ELR (cell line): ENCODE results near the gene ACVRL1.

ENCODE experiments used
- DNase-seq: peaks from one replicate; pipeline ENCODE4 v3.0.0-alpha.2; 2015; ENCODE audit warnings: low read depth

The ACVRL1 gene

GRCh38 chr12:51917041-51917590 is 9.8 kb downstream of the ACVRL1 start:
- DNase-seq: no peak

- no peak for DNase-seq
Observed at GRCh38 chr12:51917746-51918453, 10.6 kb downstream of the ACVRL1 start.

- DNase-seq: no peak
Observed at GRCh38 chr12:51920046-51920445, 12.7 kb downstream of the ACVRL1 start.

GRCh38 chr12:51921017-51921725 is 13.9 kb downstream of the ACVRL1 start:
- no peak for DNase-seq

- DNase-seq: no peak
Observed at GRCh38 chr12:51922146-51922545, 14.8 kb downstream of the ACVRL1 start.

GRCh38 chr12:51922762-51923505 is 15.6 kb downstream of the ACVRL1 start:
- DNase-seq: peak; percentile 34

GRCh38 chr12:51923506-51924365 is 16.4 kb downstream of the ACVRL1 start:
- peak; percentile 53 for DNase-seq

GRCh38 chr12:51924551-51925319 is 17.4 kb downstream of the ACVRL1 start:
- no peak for DNase-seq

- DNase-seq: no peak
Observed at GRCh38 chr12:51925346-51926063, 18.2 kb downstream of the ACVRL1 start.

- DNase-seq: no peak
Observed at GRCh38 chr12:51926064-51926632, 18.8 kb downstream of the ACVRL1 start.

- DNase-seq: peak; percentile 46
Observed at GRCh38 chr12:51926718-51927117, 19.4 kb downstream of the ACVRL1 start.

- no peak for DNase-seq
Observed at GRCh38 chr12:51932218-51933076, 25.1 kb downstream of the ACVRL1 start.

- no peak for DNase-seq
Observed at GRCh38 chr12:51934080-51934479, 26.8 kb downstream of the ACVRL1 start.

- DNase-seq: no peak
Observed at GRCh38 chr12:51937926-51938325, 30.6 kb downstream of the ACVRL1 start.

- DNase-seq: no peak
Observed at GRCh38 chr12:51938726-51939125, 31.4 kb downstream of the ACVRL1 start.

- DNase-seq: no peak
Observed at GRCh38 chr12:51941011-51941581, 33.8 kb downstream of the ACVRL1 start.

GRCh38 chr12:51941604-51942003 is 34.3 kb downstream of the ACVRL1 start:
- DNase-seq: no peak

GRCh38 chr12:51942056-51942455 is 34.8 kb downstream of the ACVRL1 start:
- no peak for DNase-seq
